GM15510 (cell line): Measurements from ENCODE around the gene BARHL1.

Experiments used
- POLR2A ChIP-seq: IDR thresholded peaks from 3 replicates; pipeline ENCODE4 v1.6.1; 2011; ENCODE audit warnings: borderline replicate concordance; ENCODE audit not compliant: insufficient read length; ENCODE audit errors: extremely low read depth

The BARHL1 gene

GRCh38 chr9:132575005-132575609, 7.3 kb upstream of the BARHL1 start:
- no peak for TF ChIP-seq POLR2A

GRCh38 chr9:132575811-132576210, 6.6 kb upstream of the BARHL1 start:
- TF ChIP-seq POLR2A, result no peak

GRCh38 chr9:132577119-132577518, 5.3 kb upstream of the BARHL1 start:
- no peak for TF ChIP-seq POLR2A

GRCh38 chr9:132578367-132578932, 4.0 kb upstream of the BARHL1 start:
- TF ChIP-seq POLR2A, result no peak

GRCh38 chr9:132579427-132579798, 3.0 kb upstream of the BARHL1 start:
- TF ChIP-seq POLR2A, result no peak

- TF ChIP-seq POLR2A, result no peak
Measured at GRCh38 chr9:132582786-132583583, 579 bp downstream of the BARHL1 start.

- no peak for TF ChIP-seq POLR2A
Measured at GRCh38 chr9:132583584-132584304, 1.3 kb downstream of the BARHL1 start.

GRCh38 chr9:132584601-132585560, 2.5 kb downstream of the BARHL1 start:
- TF ChIP-seq POLR2A, result no peak

- TF ChIP-seq POLR2A, result no peak
Measured at GRCh38 chr9:132585954-132586829, 3.8 kb downstream of the BARHL1 start.

- TF ChIP-seq POLR2A, result no peak
Measured at GRCh38 chr9:132586830-132587591, 4.6 kb downstream of the BARHL1 start.

GRCh38 chr9:132587592-132587955, 5.2 kb downstream of the BARHL1 start:
- TF ChIP-seq POLR2A, result no peak

- no peak for TF ChIP-seq POLR2A
Measured at GRCh38 chr9:132588098-132588497, 5.7 kb downstream of the BARHL1 start.
